Measurements from ENCODE around the gene ARHGEF7.

GRCh38 chr13:111259058-111259457 is 143.9 kb downstream of the ARHGEF7 start:
- no peak for TF ChIP-seq CTCF (IDR thresholded peaks at IDR 0.05)
- TF ChIP-seq ZFX (IDR thresholded peaks at IDR 0.05; ENCODE audit: borderline replicate concordance) = no peak
